Testis (tissue), 3 donors: Measurements from ENCODE around the gene ZC3H18. TPM values are rescaled to one million over a fixed set of nuclear protein-coding genes. Genes with fewer than 3 reads are reported as not detected.
"Not testable (repeated sequence)": the region's sequence is repeated elsewhere in the genome, so short reads cannot be mapped to it uniquely, and the experiment has no call there.

ENCODE experiments used
- DNase-seq: peaks from one replicate; pipeline ENCODE4 v3.0.0-alpha.2; 2019
- H3K27ac ChIP-seq, 2 donors: fragments of 200-600 bp; sonication (generic); one replicate each; pipeline ENCODE4 v1.5.1; 2019
- H3K27me3 ChIP-seq: fragments of 200-600 bp; sonication (generic); one replicate; pipeline ENCODE4 v1.5.1; 2019
- H3K36me3 ChIP-seq: fragments of 200-600 bp; sonication (generic); one replicate; pipeline ENCODE4 v1.5.1; 2017; ENCODE audit warnings: low read depth; ENCODE audit errors: missing control alignments
- H3K4me1 ChIP-seq: fragments of 200-600 bp; sonication (generic); one replicate; pipeline ENCODE4 v1.5.1; 2019
- H3K4me3 ChIP-seq, 2 donors: fragments of 200-600 bp; sonication (generic); one replicate each; pipeline ENCODE4 v1.5.1; 2017 to 2019
- H3K9me3 ChIP-seq: fragments of 200-600 bp; sonication (generic); one replicate; pipeline ENCODE4 v1.5.1; 2017
- POLR2A ChIP-seq: fragments of 450-650 bp; IDR thresholded peaks from one replicate; pipeline ENCODE4 v1.6.1; 2017; ENCODE audit warnings: antibody characterized with exemption, mild to moderate bottlenecking, moderate library complexity
- WGBS, 2 donors: methylation state at CpG; one replicate each; pipeline ENCODE4 v1.1.5; 2018; 5-methylcytosine and 5-hydroxymethylcytosine counted together
- intact Hi-C: fragments of 100-400 bp; cut with DNase I; formaldehyde crosslinking; loops from one replicate; pipeline ENCODE4 v1.15.1; 2023; ENCODE audit warnings: low total_unique reads
- polyA plus RNA-seq: library from polyadenylated mRNA; stranded (reverse); fragments of 350-450 nt; fragmentation: Illumina TruSeq; extraction: RNeasy Lipid Tissue Mini Kit (QIAGEN cat#74804); gene quantifications from one replicate; pipeline ENCODE4 v1.2.3, GENCODE V29; 2014; ENCODE audit warnings: low read depth, low replicate concordance; ENCODE audit not compliant: insufficient read depth
- total RNA-seq, 2 donors: library from RNA; depleted of rRNA; stranded (reverse); fragments of >200 nt; gene quantifications; one replicate each; pipeline ENCODE4 v1.2.3, GENCODE V29; 2016
- TF ChIP-seq, protein P1 (sequence below), 3 experiments: fragments of 450-650 bp in 2 of 3; fragments of 200-600 bp in 1 of 3; sonication (generic) in 1 of 3; IDR thresholded peaks; one replicate each; pipeline ENCODE4 v1.5.1; 2016 to 2019; ENCODE audit warnings: antibody characterized with exemption in 3 of 3, mild to moderate bottlenecking in 2 of 3, moderate library complexity in 1 of 3

The ZC3H18 gene
- total and polyA plus RNA-seq, 3 donors from 2014 or later: 53.8 to 63.7 (median 59.6) TPM

DNA sequence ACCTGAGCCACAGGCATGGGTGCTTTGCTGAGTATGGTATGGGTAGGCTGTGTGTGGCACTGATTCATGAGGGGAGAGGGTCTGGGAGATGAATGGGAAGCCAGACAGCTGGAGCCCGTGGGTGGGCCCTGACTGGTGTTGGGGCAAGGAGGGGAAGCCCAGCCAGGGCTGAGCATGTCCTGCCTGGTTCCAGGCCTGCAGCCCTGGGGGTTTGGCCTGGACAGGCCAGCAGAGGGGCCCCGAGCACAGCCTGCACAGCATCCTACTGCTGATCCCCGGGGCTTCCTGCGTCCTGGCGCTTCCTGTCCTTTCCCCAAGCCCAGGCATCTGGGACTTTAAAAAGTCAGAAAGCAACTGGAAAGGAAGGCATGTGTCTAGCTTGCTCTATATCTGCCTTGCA, 97.3 kb downstream of the ZC3H18 start:
- WGBS, 2 donors: 66 to 77% methylated on average over 5 of the region's 5 CpGs

DNA sequence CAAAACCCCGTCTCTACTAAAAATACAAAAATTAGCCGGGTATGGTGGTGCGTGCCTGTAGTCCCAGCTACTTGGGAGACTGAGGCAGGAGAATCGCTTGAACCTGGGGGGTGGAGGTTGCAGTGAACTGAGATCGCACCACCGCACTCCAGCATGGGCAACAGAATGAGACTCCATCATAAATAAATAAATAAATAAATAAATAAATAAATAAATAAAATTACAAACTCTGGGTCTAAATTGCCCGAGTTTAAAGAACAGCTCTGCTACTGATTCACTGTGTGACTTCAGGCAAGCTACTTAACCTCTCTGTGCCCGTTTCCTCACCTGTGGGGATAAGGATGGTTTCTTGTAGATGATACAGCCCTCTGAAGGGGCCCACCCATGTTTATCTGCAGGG, 99.3 kb downstream of the ZC3H18 start:
- DNase-seq, intact Hi-C loops, H3K36me3 ChIP-seq, H3K27me3 ChIP-seq, H3K27ac ChIP-seq, H3K4me3 ChIP-seq, H3K9me3 ChIP-seq, H3K4me1 ChIP-seq: not testable (repeated sequence)
- WGBS, 2 donors: 94 to 96% methylated on average over 8 of the region's 8 CpGs

More for the DNA sequence above, 97.3 kb downstream of the ZC3H18 start:
- H3K36me3 ChIP-seq: no peaks in the 10 kb centered on the region
- H3K27me3 ChIP-seq: no peaks in the 10 kb centered on the region
- TF ChIP-seq, protein P1, sequence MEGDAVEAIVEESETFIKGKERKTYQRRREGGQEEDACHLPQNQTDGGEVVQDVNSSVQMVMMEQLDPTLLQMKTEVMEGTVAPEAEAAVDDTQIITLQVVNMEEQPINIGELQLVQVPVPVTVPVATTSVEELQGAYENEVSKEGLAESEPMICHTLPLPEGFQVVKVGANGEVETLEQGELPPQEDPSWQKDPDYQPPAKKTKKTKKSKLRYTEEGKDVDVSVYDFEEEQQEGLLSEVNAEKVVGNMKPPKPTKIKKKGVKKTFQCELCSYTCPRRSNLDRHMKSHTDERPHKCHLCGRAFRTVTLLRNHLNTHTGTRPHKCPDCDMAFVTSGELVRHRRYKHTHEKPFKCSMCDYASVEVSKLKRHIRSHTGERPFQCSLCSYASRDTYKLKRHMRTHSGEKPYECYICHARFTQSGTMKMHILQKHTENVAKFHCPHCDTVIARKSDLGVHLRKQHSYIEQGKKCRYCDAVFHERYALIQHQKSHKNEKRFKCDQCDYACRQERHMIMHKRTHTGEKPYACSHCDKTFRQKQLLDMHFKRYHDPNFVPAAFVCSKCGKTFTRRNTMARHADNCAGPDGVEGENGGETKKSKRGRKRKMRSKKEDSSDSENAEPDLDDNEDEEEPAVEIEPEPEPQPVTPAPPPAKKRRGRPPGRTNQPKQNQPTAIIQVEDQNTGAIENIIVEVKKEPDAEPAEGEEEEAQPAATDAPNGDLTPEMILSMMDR (IDR thresholded peaks at IDR 0.05): no peak
- no peak for TF ChIP-seq POLR2A
- DNase-seq: no peak
- peaks cover 3% of the 10 kb centered on the region for H3K4me1 ChIP-seq
- no peak overlapping the region for H3K4me3 ChIP-seq
- intact Hi-C loops: no loop called here
- H3K9me3 ChIP-seq: no peaks in the 10 kb centered on the region
- H3K27ac ChIP-seq: no peak overlapping the region

DNA sequence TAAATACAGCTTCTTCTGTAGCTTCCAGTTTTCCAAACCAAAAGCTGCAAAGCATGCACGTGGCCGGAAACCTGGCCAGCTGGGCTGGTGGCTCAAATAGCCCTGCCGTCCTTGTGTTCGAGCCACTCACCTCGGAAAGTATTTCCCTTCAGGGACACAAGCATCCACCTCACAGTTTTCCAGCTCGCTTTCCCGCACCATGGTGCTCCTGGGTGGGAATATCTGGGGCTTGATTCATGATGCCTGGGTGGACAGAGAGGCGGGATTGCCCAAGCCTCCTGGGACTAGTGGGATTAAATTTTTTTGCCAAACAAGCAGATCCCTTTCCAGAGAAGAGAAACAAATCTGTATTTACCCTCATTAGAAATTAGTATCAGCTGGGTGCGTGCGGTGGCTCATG, 99.8 kb downstream of the ZC3H18 start:
- H3K36me3 ChIP-seq: no peaks in the 10 kb centered on the region
- intact Hi-C loops: no loop called here
- no peak overlapping the region for H3K4me3 ChIP-seq
- 61 to 72% methylated on average over 8 to 10 of the region's 10 CpGs for WGBS, 2 donors
- no peaks in the 10 kb centered on the region for H3K27me3 ChIP-seq
- H3K9me3 ChIP-seq: no peaks in the 10 kb centered on the region
- DNase-seq: no peak
- no peaks in the 10 kb centered on the region for H3K4me1 ChIP-seq
- no peak overlapping the region for H3K27ac ChIP-seq
- TF ChIP-seq, protein P1 (IDR thresholded peaks at IDR 0.05): no peak
- TF ChIP-seq POLR2A: no peak

DNA sequence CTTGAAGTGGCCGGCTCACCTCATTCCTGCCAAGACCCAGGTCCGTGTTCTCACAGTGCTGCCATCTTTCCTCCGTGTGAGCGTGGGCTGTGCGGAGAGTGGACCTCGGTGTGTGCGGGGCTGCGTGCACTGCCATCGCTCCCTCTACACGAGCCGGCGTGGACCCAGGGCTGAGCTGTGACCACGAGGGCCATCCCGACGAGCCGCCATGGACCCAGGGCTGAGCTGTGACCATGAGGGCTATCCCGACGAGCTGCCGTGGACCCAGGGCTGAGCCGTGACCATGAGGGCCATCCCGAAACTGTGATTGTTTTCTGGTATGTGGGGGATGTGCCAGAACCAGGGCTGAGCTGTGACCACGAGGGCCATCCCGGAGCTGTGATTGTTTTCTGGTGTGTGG, 101.6 kb downstream of the ZC3H18 start:
- intact Hi-C loops: no loop called here
- Histone ChIP-seq H3K4me1 (no peaks in the 10 kb centered on the region), H3K4me3 (no peak overlapping the region), H3K27me3 (no peaks in the 10 kb centered on the region), H3K36me3 (no peaks in the 10 kb centered on the region), H3K27ac (no peak overlapping the region), H3K9me3 (no peaks in the 10 kb centered on the region)
- 93% methylated on average over 12 to 23 of the region's 23 CpGs for WGBS, 2 donors
- DNase-seq: no peak
- TF ChIP-seq, protein P1 (IDR thresholded peaks at IDR 0.05): no peak
- no peak for TF ChIP-seq POLR2A

DNA sequence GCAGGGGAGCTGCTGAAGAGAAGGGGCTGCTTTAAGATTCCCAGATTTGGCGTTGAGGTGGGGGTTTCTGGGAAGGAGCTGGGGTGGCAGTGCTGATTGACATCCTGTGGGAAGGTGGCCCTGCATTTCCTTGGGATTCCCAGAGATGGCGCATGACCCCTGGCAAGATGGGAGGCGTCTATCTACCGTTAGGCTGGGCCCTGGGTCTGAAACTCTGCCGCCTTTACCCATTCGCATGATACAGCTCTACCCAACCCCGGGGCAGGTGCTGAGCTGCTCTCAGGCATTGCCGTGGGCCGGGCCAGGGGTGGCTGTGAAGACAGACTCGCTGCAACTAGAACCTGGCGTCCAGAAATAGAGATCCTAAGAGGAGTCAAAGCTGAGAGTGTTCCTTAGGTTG, 102.6 kb downstream of the ZC3H18 start:
- Histone ChIP-seq H3K27ac (no peak overlapping the region), H3K4me1 (no peaks in the 10 kb centered on the region), H3K27me3 (no peaks in the 10 kb centered on the region), H3K36me3 (no peaks in the 10 kb centered on the region), H3K9me3 (no peaks in the 10 kb centered on the region), H3K4me3 (no peak overlapping the region)
- DNase-seq: no peak
- intact Hi-C loops: no loop called here
- TF ChIP-seq, protein P1 (IDR thresholded peaks at IDR 0.05): no peak
- TF ChIP-seq POLR2A: no peak
- 87 to 89% methylated on average over 11 of the region's 11 CpGs for WGBS, 2 donors
